Neural crest cell (in vitro differentiated cells): Measurements from ENCODE around the gene KRTAP1-5. TPM values are rescaled to one million over a fixed set of nuclear protein-coding genes. Genes with fewer than 3 reads are reported as not detected.
"Not testable (repeated sequence)": the region's sequence is repeated elsewhere in the genome, so short reads cannot be mapped to it uniquely, and the experiment has no call there.

Source experiments
- DNase-seq: peaks from one replicate; pipeline ENCODE4 v3.0.0; 2021; ENCODE audit warnings: low read depth, mixed read lengths, low spot score
- H3K27ac Mint-ChIP-seq: one replicate; pipeline ENCODE4 v1.8.0; 2021; ENCODE audit warnings: mild to moderate bottlenecking, mixed read lengths; ENCODE audit not compliant: unreplicated experiment
- H3K27me3 Mint-ChIP-seq: 2 replicates; pipeline ENCODE4 v1.8.0; 2021; ENCODE audit warnings: low read depth, mild to moderate bottlenecking, mixed read lengths
- H3K36me3 Mint-ChIP-seq: 2 replicates; pipeline ENCODE4 v1.8.0; 2021; ENCODE audit warnings: low read depth, mild to moderate bottlenecking, mixed read lengths
- H3K4me1 Mint-ChIP-seq: 2 replicates; pipeline ENCODE4 v1.8.0; 2021; ENCODE audit warnings: mixed read lengths
- H3K4me3 Mint-ChIP-seq: one replicate; pipeline ENCODE4 v1.8.0; 2021; ENCODE audit warnings: mild to moderate bottlenecking, mixed read lengths
- H3K9me3 Mint-ChIP-seq: 2 replicates; pipeline ENCODE4 v1.8.0; 2021; ENCODE audit warnings: mixed read lengths
- total RNA-seq: library from RNA; stranded (reverse); gene quantifications from 2 replicates; pipeline ENCODE4 v1.2.1, GENCODE V29; 2021
- TF ChIP-seq, protein P1 (sequence below): fragments of 200-600 bp; sonication (generic); conservative IDR thresholded peaks from 2 replicates; pipeline ENCODE4 v1.5.0; 2021; ENCODE audit warnings: antibody characterized with exemption, mild to moderate bottlenecking

Gene KRTAP1-5
- total RNA-seq, 1 donor from 2014 or later = not detected

DNA sequence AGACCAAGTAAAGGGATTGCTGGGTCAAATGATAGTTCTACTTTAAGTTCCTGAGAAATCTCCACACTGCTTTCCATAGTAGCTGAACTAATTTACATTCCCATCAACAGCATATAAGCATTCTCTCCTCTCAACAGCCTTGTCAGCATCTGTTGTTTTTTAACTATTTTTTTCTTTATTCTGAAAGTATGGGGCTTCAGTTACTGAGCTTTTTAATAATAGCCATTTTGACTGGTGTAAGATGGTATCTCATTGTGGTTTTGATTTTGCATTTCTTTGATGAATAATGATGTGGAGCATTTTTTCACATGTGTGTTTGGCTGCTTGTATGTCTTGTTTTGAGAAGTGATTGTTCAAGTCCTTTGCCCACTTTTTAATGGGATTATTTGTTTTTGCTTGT is 25.6 kb upstream of the KRTAP1-5 start:
- no peak for DNase-seq
- no peak overlapping the region for H3K27ac Mint-ChIP-seq
- TF ChIP-seq, protein P1, sequence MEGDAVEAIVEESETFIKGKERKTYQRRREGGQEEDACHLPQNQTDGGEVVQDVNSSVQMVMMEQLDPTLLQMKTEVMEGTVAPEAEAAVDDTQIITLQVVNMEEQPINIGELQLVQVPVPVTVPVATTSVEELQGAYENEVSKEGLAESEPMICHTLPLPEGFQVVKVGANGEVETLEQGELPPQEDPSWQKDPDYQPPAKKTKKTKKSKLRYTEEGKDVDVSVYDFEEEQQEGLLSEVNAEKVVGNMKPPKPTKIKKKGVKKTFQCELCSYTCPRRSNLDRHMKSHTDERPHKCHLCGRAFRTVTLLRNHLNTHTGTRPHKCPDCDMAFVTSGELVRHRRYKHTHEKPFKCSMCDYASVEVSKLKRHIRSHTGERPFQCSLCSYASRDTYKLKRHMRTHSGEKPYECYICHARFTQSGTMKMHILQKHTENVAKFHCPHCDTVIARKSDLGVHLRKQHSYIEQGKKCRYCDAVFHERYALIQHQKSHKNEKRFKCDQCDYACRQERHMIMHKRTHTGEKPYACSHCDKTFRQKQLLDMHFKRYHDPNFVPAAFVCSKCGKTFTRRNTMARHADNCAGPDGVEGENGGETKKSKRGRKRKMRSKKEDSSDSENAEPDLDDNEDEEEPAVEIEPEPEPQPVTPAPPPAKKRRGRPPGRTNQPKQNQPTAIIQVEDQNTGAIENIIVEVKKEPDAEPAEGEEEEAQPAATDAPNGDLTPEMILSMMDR = no peak
- peaks cover 16% of the 10 kb centered on the region for H3K27me3 Mint-ChIP-seq
- H3K36me3 Mint-ChIP-seq = no peaks in the 10 kb centered on the region
- no peaks in the 10 kb centered on the region for H3K4me1 Mint-ChIP-seq
- H3K9me3 Mint-ChIP-seq = peaks cover 7% of the 10 kb centered on the region
- no peak overlapping the region for H3K4me3 Mint-ChIP-seq

DNA sequence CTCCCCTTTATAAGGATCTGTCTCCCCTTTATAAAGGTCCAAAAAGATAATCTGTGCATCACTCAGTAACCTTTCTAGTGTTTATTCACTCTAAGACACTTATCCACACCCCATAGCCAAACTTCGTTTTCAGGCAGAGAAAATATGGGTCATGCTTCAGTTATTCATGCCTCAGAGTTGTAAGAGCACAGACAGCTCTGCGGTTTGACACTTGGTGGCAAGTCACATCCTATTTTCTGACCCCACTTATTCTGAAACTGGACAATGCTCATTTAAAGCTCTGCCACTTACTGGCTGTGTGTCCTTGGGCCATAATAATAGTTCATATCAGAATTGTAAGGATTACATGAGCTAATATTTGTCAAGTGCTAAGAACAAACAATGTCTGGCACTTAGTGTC is 22.1 kb upstream of the KRTAP1-5 start:
- Mint-ChIP-seq H3K9me3 (peaks cover 2% of the 10 kb centered on the region), H3K4me3 (no peak overlapping the region), H3K27ac (no peak overlapping the region), H3K27me3 (peaks cover 18% of the 10 kb centered on the region), H3K36me3 (no peaks in the 10 kb centered on the region), H3K4me1 (no peaks in the 10 kb centered on the region)
- DNase-seq = no peak
- TF ChIP-seq, protein P1 = no peak

DNA sequence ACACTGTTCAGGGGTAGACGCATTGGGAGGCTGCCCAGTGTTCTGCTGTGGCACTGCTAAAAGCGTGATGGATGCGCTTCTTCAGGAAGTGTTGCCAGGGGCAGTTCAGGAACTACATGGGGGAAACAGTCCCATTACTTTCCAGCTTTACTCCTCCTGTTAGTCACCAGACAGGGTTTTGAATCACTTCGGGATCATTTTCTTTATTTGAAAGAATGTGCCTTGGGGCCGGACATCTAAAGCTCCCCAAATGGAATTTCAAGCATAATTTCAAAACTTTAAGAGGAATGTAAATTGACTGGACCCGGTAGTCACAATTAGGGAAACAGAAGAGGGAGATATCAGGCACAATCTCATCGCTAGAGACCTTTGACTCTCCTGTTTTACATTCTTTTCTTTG is 21.4 kb upstream of the KRTAP1-5 start:
- TF ChIP-seq, protein P1 = no peak
- H3K4me1 Mint-ChIP-seq = no peaks in the 10 kb centered on the region
- no peak overlapping the region for H3K27ac Mint-ChIP-seq
- no peak for DNase-seq
- H3K27me3 Mint-ChIP-seq = peaks cover 18% of the 10 kb centered on the region
- peaks cover 2% of the 10 kb centered on the region for H3K9me3 Mint-ChIP-seq
- H3K36me3 Mint-ChIP-seq = peaks cover 2% of the 10 kb centered on the region
- no peak overlapping the region for H3K4me3 Mint-ChIP-seq

DNA sequence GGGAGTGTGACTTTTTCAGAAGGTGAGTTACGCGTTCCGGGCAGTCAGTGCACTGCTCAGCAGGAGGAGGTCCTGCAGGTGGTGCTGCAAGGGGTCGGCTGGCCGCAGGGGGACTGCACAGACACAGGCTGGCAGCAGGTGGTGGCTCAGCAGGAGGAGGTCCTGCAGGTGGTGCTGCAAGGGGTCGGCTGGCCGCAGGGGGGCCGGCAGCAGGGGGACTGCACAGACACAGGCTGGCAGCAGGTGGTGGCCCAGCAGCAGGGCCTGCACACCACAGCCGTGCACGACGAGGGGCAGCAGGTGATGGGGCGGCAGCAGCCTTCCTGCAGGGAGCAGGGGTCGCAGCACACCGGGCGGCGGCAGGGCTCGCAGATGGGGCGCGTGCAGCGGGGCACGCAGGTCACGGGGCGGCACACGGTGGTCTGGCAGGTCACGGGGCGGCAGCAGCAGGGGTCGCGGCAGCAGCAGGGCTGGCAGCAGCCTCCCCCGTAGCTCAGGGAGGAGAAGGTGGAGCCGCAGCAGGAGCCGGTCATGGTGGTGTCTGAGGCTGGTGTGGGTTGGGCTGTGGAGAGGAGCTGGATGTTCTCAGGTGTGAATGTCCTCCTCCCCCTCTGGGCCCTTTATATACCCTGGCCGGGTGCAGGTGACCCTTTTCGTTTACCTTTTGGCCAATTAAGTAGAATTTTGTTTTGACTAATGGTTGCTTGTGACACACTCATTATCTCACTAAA is 19.9 kb upstream of the KRTAP1-5 start, which contains the start of gene KRTAP2-1:
Gene KRTAP2-1, minus strand, starts transcription at position 582 of the 731 bp plus-strand sequence. Its CDS starts 49 bp downstream, at position 533.
- H3K4me1 Mint-ChIP-seq, H3K36me3 Mint-ChIP-seq, H3K4me3 Mint-ChIP-seq, H3K27ac Mint-ChIP-seq, DNase-seq, H3K9me3 Mint-ChIP-seq: not testable (repeated sequence)
- H3K27me3 Mint-ChIP-seq = peaks cover 18% of the 10 kb centered on the region

DNA sequence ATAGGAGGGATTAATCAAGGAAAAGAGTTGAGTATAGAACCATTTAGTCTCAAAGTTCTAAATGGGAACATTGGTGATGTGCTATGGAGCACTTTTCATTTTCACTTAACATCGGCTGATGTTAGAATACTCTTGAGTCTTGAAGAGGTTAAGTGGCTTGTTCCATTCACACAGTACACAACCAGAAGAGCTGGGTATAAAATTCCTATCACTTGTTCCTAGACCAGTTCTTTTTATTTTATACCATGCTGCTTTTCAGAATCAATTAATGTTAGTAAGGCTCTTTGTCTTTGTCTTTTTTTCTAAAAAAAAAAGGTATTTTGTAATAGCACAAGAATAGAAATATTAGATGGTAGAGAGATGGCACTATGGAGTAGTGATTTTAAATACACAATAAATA is 15.9 kb upstream of the KRTAP1-5 start:
- peaks cover 2% of the 10 kb centered on the region for H3K27me3 Mint-ChIP-seq
- no peak for DNase-seq
- H3K27ac Mint-ChIP-seq = no peak overlapping the region
- no peaks in the 10 kb centered on the region for H3K4me1 Mint-ChIP-seq
- TF ChIP-seq, protein P1 = no peak
- H3K9me3 Mint-ChIP-seq = peaks cover 6% of the 10 kb centered on the region
- no peak overlapping the region for H3K4me3 Mint-ChIP-seq
- peaks cover 4% of the 10 kb centered on the region for H3K36me3 Mint-ChIP-seq

DNA sequence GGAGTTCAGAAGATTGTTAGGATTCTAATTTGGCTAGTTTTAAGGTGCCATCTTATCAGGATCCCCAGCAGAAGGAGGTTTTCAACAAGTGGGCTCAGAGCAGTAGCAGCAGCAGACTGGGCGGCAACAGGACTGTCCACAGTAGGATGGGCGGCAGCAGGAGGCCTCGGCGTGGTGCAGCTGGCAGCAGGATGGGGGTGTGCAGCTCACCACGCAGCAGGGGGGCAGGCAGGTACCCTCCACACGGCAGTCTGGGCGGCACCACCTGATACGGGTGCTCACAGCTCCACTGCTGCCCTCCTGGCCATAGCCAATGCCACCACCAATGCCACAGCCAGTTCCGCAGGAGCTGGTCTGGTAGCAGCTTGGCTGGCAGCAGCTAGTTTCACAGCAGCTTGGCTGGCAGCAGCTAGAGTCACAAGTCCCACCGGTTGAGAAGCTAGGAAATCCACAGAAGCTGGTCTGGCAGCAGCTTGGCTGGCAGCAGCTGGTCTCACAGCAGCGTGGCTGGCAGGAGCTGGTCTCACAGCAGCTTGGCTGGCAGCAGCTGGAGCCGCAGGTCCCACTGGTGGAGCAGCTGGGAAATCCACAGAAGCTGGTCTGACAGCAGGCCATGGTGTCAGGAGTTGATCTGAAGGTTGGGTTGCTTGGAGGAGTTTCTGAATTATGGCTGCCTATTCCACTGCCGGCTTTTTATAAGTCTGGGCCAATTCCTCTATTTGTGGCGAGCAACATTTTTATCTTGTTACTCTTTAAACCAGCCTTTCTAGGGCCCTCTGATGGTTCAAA is 14.0 kb upstream of the KRTAP1-5 start, which contains the start of gene KRTAP1-1:
Gene KRTAP1-1, minus strand, starts transcription at position 668 of the 789 bp plus-strand sequence. Its CDS starts 53 bp downstream, at position 615.
- H3K4me1 Mint-ChIP-seq, H3K9me3 Mint-ChIP-seq, DNase-seq, H3K4me3 Mint-ChIP-seq, H3K27me3 Mint-ChIP-seq, H3K36me3 Mint-ChIP-seq, H3K27ac Mint-ChIP-seq: not testable (repeated sequence)
